Liver (tissue), 9 donors: ENCODE results near the gene PADI6. TPM values are rescaled to one million over a fixed set of nuclear protein-coding genes. Genes with fewer than 3 reads are reported as not detected.

ENCODE experiments used
- DNase-seq: peaks from one replicate; pipeline ENCODE4 v3.0.0-alpha.2; 2017; ENCODE audit warnings: low spot score
- H3K27ac ChIP-seq, 2 donors: one replicate each; pipeline ENCODE4 v1.7.0; 2013; ENCODE audit warnings: inconsistent platforms in 2 of 2, low read length in 2 of 2, control low read depth in 1 of 2, low read depth in 1 of 2, mild to moderate bottlenecking in 1 of 2
- H3K27me3 ChIP-seq, 4 donors: one replicate each; pipeline versions ENCODE4 v1.6.1 to v1.7.0; 2013; ENCODE audit warnings: low read length in 3 of 4, inconsistent platforms in 1 of 4, mild to moderate bottlenecking in 1 of 4, moderate library complexity in 1 of 4; ENCODE audit not compliant: control insufficient read depth in 4 of 4, insufficient read depth in 4 of 4
- H3K36me3 ChIP-seq, 4 donors: one replicate each; pipeline versions ENCODE4 v1.6.1 to v1.7.0; 2013; ENCODE audit warnings: low read length in 3 of 4, mild to moderate bottlenecking in 3 of 4, low read depth in 1 of 4, moderate library complexity in 1 of 4; ENCODE audit not compliant: control insufficient read depth in 4 of 4, insufficient read depth in 3 of 4
- H3K4me1 ChIP-seq, 4 donors: one replicate each; pipeline versions ENCODE4 v1.6.1 to v1.7.0; 2013; ENCODE audit warnings: low read length in 3 of 4, mild to moderate bottlenecking in 3 of 4, moderate library complexity in 1 of 4; ENCODE audit not compliant: control insufficient read depth in 4 of 4, insufficient read depth in 4 of 4
- H3K4me3 ChIP-seq, 3 donors: one replicate each; pipeline versions ENCODE4 v1.6.1 to v1.7.0; 2013; ENCODE audit warnings: low read length in 3 of 3, control low read depth in 1 of 3, low read depth in 1 of 3, mild to moderate bottlenecking in 1 of 3
- H3K9ac ChIP-seq, 2 donors: one replicate each; pipeline ENCODE4 v1.7.0; 2013; ENCODE audit warnings: low read length in 2 of 2, mild to moderate bottlenecking in 2 of 2, moderate library complexity in 2 of 2, control low read depth in 1 of 2, low read depth in 1 of 2
- H3K9me3 ChIP-seq, 4 donors: one replicate each; pipeline versions ENCODE4 v1.6.1 to v1.7.0; 2013; ENCODE audit warnings: low read length in 3 of 4; ENCODE audit not compliant: control insufficient read depth in 4 of 4
- CTCF ChIP-seq: fragments of 150-350 bp; IDR thresholded peaks from 2 replicates; pipeline ENCODE4 v1.5.1; 2017; ENCODE audit warnings: improper control_type of control experiment, low read depth, low read length; ENCODE audit not compliant: missing input control
- HNF4A ChIP-seq, 2 donors: conservative IDR thresholded peaks; 2 replicates each; pipeline ENCODE4 v1.6.1; 2016; ENCODE audit warnings: antibody characterized with exemption in 2 of 2, mild to moderate bottlenecking in 2 of 2
- HNF4G ChIP-seq: IDR thresholded peaks from 2 replicates; pipeline ENCODE4 v1.6.1; 2016; ENCODE audit warnings: antibody characterized with exemption
- JUND ChIP-seq, 2 donors: IDR thresholded peaks; 2 replicates each; pipeline ENCODE4 v1.6.1; 2016; ENCODE audit warnings: antibody characterized with exemption in 2 of 2
- MAX ChIP-seq: IDR thresholded peaks from 2 replicates; pipeline ENCODE4 v1.6.1; 2016; ENCODE audit warnings: antibody characterized with exemption
- RAD21 ChIP-seq, 2 donors: IDR thresholded peaks; 2 replicates each; pipeline ENCODE4 v1.6.1; 2016; ENCODE audit warnings: antibody characterized with exemption in 2 of 2, mild to moderate bottlenecking in 2 of 2
- REST ChIP-seq: IDR thresholded peaks from 2 replicates; pipeline ENCODE4 v1.6.1; 2016; ENCODE audit warnings: antibody characterized with exemption, mild to moderate bottlenecking
- RXRA ChIP-seq, 2 donors: IDR thresholded peaks; 2 replicates each; pipeline ENCODE4 v1.6.1; 2017 to 2018; ENCODE audit warnings: antibody characterized with exemption in 2 of 2, mild to moderate bottlenecking in 1 of 2
- SP1 ChIP-seq: IDR thresholded peaks from 2 replicates; pipeline ENCODE4 v1.6.1; 2018; ENCODE audit warnings: antibody characterized with exemption, mild to moderate bottlenecking
- TAF1 ChIP-seq: conservative IDR thresholded peaks from 2 replicates; pipeline ENCODE4 v1.6.1; 2016; ENCODE audit warnings: antibody characterized with exemption, mild to moderate bottlenecking
- YY1 ChIP-seq: IDR thresholded peaks from 2 replicates; pipeline ENCODE4 v1.6.1; 2016; ENCODE audit warnings: antibody characterized with exemption, mild to moderate bottlenecking
- ZBTB33 ChIP-seq: IDR thresholded peaks from 2 replicates; pipeline ENCODE4 v1.6.1; 2016; ENCODE audit warnings: antibody characterized with exemption
- WGBS: extraction: QIAGEN DNeasy Blood & Tissue Kit; methylation state at CpG from one replicate; pipeline ENCODE4 v1.1.7; 2013; 5-methylcytosine and 5-hydroxymethylcytosine counted together
- polyA plus RNA-seq, 2 donors: library from polyadenylated mRNA; stranded (reverse) in 1 of 2; unstranded in 1 of 2; fragments of 200-250 nt in 1 of 2; fragments of >200 nt in 1 of 2; fragmentation: Nextera tagmentation in 1 of 2; extraction: Ambion mirVana in 1 of 2; gene quantifications; one replicate each; pipeline versions ENCODE4 v1.2.1 to v1.2.3, GENCODE V29; 2013 to 2015
- total RNA-seq, 2 donors: library from RNA; depleted of rRNA; stranded (reverse); fragments of >200 nt; gene quantifications; one replicate each; pipeline ENCODE4 v1.2.3, GENCODE V29; 2014
- donor health status: healthy.
- donor health status: healthy.
- donor health status: healthy.
- donor health status: healthy.
- donor health status: healthy.

The PADI6 gene
- total and polyA plus RNA-seq, 4 donors = not detected

- H3K9ac ChIP-seq = no peak overlapping the region
- no peaks in the 10 kb centered on the region for H3K27me3 ChIP-seq
- no peaks in the 10 kb centered on the region for H3K9me3 ChIP-seq
- H3K4me3 ChIP-seq = no peak overlapping the region
- TF ChIP-seq TAF1 (no peak), YY1 (no peak), RXRA (IDR thresholded peaks at IDR 0.05) (no peak), HNF4A (conservative IDR thresholded peaks at IDR 0.05) (no peak), SP1 (no peak), REST (no peak), MAX (no peak), RAD21 (IDR thresholded peaks at IDR 0.05) (no peak), ZBTB33 (no peak), CTCF (no peak), JUND (IDR thresholded peaks at IDR 0.05) (no peak)
- no peak for DNase-seq
- WGBS = 85% methylated on average over 7 of the region's 7 CpGs
- H3K4me1 ChIP-seq = no peaks in the 10 kb centered on the region
- H3K27ac ChIP-seq = no peak overlapping the region
- H3K36me3 ChIP-seq = no peaks in the 10 kb centered on the region
These were observed 26.1 kb downstream of the PADI6 start for GRCh38 chr1:17397910-17398695.

- Histone ChIP-seq H3K9ac (no peak overlapping the region), H3K4me1 (peaks cover 0 to 1% (median 0%) of the 10 kb centered on the region in 4 donors), H3K27me3 (no peaks in the 10 kb centered on the region), H3K36me3 (no peaks in the 10 kb centered on the region), H3K4me3 (no peak overlapping the region), H3K27ac (no peak overlapping the region), H3K9me3 (no peaks in the 10 kb centered on the region)
- 93% methylated on average over 11 of the region's 11 CpGs for WGBS
- TF ChIP-seq RAD21 (IDR thresholded peaks at IDR 0.05) (no peak), HNF4G (no peak), REST (no peak)
- no peak for DNase-seq
These were observed 28.8 kb downstream of the PADI6 start for GRCh38 chr1:17400725-17401341.
